Testis (tissue), 3 donors: ENCODE measurements around the gene FILIP1L. TPM values are rescaled to one million over a fixed set of nuclear protein-coding genes. Genes with fewer than 3 reads are reported as not detected.

ENCODE experiments used
- DNase-seq: peaks from one replicate; pipeline ENCODE4 v3.0.0-alpha.2; 2019
- H3K27ac ChIP-seq, 2 donors: fragments of 200-600 bp; sonication (generic); one replicate each; pipeline ENCODE4 v1.5.1; 2019
- H3K27me3 ChIP-seq: fragments of 200-600 bp; sonication (generic); one replicate; pipeline ENCODE4 v1.5.1; 2019
- H3K36me3 ChIP-seq: fragments of 200-600 bp; sonication (generic); one replicate; pipeline ENCODE4 v1.5.1; 2017; ENCODE audit warnings: low read depth; ENCODE audit errors: missing control alignments
- H3K4me1 ChIP-seq: fragments of 200-600 bp; sonication (generic); one replicate; pipeline ENCODE4 v1.5.1; 2019
- H3K4me3 ChIP-seq, 2 donors: fragments of 200-600 bp; sonication (generic); one replicate each; pipeline ENCODE4 v1.5.1; 2017 to 2019
- H3K9me3 ChIP-seq: fragments of 200-600 bp; sonication (generic); one replicate; pipeline ENCODE4 v1.5.1; 2017
- POLR2A ChIP-seq: fragments of 450-650 bp; IDR thresholded peaks from one replicate; pipeline ENCODE4 v1.6.1; 2017; ENCODE audit warnings: antibody characterized with exemption, mild to moderate bottlenecking, moderate library complexity
- WGBS, 2 donors: methylation state at CpG; one replicate each; pipeline ENCODE4 v1.1.5; 2018; 5-methylcytosine and 5-hydroxymethylcytosine counted together
- intact Hi-C: fragments of 100-400 bp; cut with DNase I; formaldehyde crosslinking; loops from one replicate; pipeline ENCODE4 v1.15.1; 2023; ENCODE audit warnings: low total_unique reads
- polyA plus RNA-seq: library from polyadenylated mRNA; stranded (reverse); fragments of 350-450 nt; fragmentation: Illumina TruSeq; extraction: RNeasy Lipid Tissue Mini Kit (QIAGEN cat#74804); gene quantifications from one replicate; pipeline ENCODE4 v1.2.3, GENCODE V29; 2014; ENCODE audit warnings: low read depth, low replicate concordance; ENCODE audit not compliant: insufficient read depth
- total RNA-seq, 2 donors: library from RNA; depleted of rRNA; stranded (reverse); fragments of >200 nt; gene quantifications; one replicate each; pipeline ENCODE4 v1.2.3, GENCODE V29; 2016
- TF ChIP-seq, protein P1 (sequence below), 3 experiments: fragments of 450-650 bp in 2 of 3; fragments of 200-600 bp in 1 of 3; sonication (generic) in 1 of 3; IDR thresholded peaks; one replicate each; pipeline ENCODE4 v1.5.1; 2016 to 2019; ENCODE audit warnings: antibody characterized with exemption in 3 of 3, mild to moderate bottlenecking in 2 of 3, moderate library complexity in 1 of 3

FILIP1L gene
- total and polyA plus RNA-seq, 3 donors from 2014 or later = 16.5 to 20.1 (median 16.7) TPM

DNA sequence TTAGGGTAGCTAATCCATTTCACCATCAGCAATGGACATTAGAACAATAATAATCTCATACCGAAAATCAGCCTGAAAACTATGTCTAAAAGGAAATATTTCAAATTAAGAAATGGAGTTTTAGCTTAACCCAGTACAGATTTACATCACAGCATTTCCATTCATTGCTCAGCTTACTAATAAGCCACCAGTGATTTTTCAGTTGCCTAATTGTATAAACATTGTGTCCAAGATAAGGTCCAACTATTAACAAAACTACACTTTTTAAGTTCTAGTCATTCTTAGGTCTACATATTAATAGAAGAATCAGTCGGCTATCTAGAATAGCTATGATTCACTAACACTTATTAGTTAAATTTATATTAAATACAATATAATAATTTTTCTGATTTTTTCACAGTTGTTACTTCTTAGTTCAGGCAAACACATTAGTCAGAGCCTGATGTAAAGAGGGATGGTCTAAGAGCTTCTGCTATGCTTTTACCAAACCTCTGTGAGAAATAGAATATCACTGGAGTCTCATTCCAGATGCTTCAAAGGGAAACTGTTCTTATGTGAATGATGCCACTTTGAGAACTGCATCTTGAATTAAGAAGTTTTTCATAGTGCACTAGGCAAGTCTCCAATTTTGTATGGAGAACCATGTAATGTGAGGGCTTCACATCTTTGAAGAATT lies 222.6 kb downstream of the FILIP1L start:
- DNase-seq = no peak
- 83 to 86% methylated on average over 2 of the region's 2 CpGs for WGBS, 2 donors

DNA sequence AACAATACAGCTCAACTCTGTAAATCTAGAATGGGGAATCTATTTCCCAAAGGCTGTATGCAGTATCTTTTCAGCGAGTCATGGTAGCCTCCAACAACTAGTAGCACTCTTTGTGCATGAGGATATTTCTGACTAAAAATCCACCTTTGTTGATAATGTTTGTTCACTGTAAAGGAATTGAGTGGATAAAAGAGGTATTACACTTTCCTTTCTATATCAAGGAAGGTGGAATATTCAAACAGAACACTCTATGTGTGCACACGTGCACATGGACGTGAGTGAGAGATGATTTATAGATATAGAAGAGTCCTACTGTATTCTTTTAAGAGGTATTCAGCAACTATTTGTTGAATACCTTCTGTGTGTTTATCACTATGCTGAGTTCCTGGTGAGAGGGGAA lies 228.4 kb downstream of the FILIP1L start:
- Histone ChIP-seq H3K4me3 (no peak overlapping the region), H3K27me3 (no peaks in the 10 kb centered on the region), H3K36me3 (no peaks in the 10 kb centered on the region), H3K9me3 (no peaks in the 10 kb centered on the region), H3K4me1 (peaks cover 30% of the 10 kb centered on the region), H3K27ac (no peak overlapping the region)
- TF ChIP-seq, protein P1, sequence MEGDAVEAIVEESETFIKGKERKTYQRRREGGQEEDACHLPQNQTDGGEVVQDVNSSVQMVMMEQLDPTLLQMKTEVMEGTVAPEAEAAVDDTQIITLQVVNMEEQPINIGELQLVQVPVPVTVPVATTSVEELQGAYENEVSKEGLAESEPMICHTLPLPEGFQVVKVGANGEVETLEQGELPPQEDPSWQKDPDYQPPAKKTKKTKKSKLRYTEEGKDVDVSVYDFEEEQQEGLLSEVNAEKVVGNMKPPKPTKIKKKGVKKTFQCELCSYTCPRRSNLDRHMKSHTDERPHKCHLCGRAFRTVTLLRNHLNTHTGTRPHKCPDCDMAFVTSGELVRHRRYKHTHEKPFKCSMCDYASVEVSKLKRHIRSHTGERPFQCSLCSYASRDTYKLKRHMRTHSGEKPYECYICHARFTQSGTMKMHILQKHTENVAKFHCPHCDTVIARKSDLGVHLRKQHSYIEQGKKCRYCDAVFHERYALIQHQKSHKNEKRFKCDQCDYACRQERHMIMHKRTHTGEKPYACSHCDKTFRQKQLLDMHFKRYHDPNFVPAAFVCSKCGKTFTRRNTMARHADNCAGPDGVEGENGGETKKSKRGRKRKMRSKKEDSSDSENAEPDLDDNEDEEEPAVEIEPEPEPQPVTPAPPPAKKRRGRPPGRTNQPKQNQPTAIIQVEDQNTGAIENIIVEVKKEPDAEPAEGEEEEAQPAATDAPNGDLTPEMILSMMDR (IDR thresholded peaks at IDR 0.05) = no peak
- TF ChIP-seq POLR2A = no peak
- intact Hi-C loops = no loop called here
- WGBS, 2 donors = 87 to 92% methylated on average over 3 of the region's 3 CpGs
- DNase-seq = no peak

More for the DNA sequence above, 222.6 kb downstream of the FILIP1L start:
- Histone ChIP-seq H3K27me3 (no peaks in the 10 kb centered on the region), H3K9me3 (no peaks in the 10 kb centered on the region), H3K4me3 (no peak overlapping the region), H3K36me3 (no peaks in the 10 kb centered on the region), H3K27ac (no peak overlapping the region), H3K4me1 (peaks cover 5% of the 10 kb centered on the region)
- intact Hi-C loops = no loop called here
- no peak for TF ChIP-seq POLR2A
- TF ChIP-seq, protein P1 (IDR thresholded peaks at IDR 0.05) = no peak

DNA sequence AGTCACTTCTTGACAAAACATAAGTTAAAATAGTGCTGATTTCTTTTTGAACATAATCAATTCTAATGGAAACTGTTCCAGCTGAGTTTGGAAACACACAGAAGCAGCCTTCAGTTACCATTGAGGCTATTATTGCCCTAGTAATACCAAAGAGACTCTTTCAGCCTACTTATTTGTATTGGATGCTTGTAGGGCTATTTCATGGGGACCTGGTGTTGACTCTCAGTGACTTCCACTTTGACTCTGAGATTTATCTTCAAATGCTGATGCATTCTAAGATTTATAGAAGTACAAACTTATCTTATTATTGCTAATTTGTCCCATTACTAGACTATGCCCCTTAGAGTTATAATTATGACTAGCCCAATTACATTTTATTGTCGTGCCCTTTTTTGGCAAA lies 229.2 kb downstream of the FILIP1L start:
- intact Hi-C loops = no loop called here
- Histone ChIP-seq H3K27ac (no peak overlapping the region), H3K27me3 (no peaks in the 10 kb centered on the region), H3K4me3 (no peak overlapping the region), H3K36me3 (no peaks in the 10 kb centered on the region), H3K4me1 (peaks cover 34% of the 10 kb centered on the region), H3K9me3 (no peaks in the 10 kb centered on the region)
- no peak for DNase-seq
- 89 to 91% methylated on average over 1 of the region's 1 CpG for WGBS, 2 donors
- no peak for TF ChIP-seq POLR2A
- TF ChIP-seq, protein P1 (IDR thresholded peaks at IDR 0.05) = no peak

DNA sequence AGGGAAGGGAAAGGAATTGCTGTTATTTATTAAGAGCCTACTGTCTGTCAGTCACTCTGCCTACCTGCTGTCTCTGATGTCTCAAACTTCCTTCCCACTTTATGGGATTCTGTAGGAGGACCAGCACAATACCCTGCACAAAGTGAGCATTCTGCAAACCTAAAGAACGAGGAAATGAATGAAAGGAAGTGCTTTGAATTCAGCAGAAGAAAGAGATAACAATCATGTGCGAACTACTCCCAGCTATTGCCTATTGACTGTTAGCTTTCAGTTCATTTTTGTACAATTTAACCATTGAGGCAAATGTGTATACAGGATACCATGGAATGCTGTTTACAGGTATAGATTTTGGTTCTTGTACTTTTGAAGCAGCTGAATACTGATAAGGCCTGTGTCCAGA lies 229.8 kb downstream of the FILIP1L start:
- Histone ChIP-seq H3K36me3 (no peaks in the 10 kb centered on the region), H3K4me3 (no peak overlapping the region), H3K4me1 (peaks cover 34% of the 10 kb centered on the region), H3K27me3 (no peaks in the 10 kb centered on the region), H3K27ac (no peak overlapping the region), H3K9me3 (no peaks in the 10 kb centered on the region)
- WGBS, 2 donors = 39 to 55% methylated on average over 2 of the region's 2 CpGs
- intact Hi-C loops = no loop called here
- TF ChIP-seq, protein P1 (IDR thresholded peaks at IDR 0.05) = no peak
- TF ChIP-seq POLR2A = no peak
- no peak for DNase-seq

DNA sequence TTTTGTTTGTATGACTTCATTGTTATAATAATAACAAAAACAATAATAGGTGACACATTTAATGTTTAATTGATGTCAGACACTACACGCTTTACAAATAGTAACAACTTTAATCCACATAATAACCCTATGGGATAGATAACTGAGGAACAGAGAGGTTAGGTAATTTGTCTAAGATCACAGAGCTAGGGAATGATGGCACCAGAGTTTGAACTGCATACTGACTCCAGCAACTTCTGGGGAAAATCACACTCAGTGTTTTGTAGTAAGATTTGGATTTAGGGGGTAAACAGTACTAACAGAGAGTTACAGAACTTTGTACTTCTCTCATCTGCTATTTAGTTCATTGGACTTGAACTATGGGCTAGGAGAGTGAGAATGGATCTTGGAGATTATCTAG lies 230.6 kb downstream of the FILIP1L start:
- H3K27me3 ChIP-seq = no peaks in the 10 kb centered on the region
- no peak overlapping the region for H3K27ac ChIP-seq
- TF ChIP-seq, protein P1 (IDR thresholded peaks at IDR 0.05) = no peak
- TF ChIP-seq POLR2A = no peak
- no peaks in the 10 kb centered on the region for H3K36me3 ChIP-seq
- intact Hi-C loops = no loop called here
- H3K4me3 ChIP-seq = no peak overlapping the region
- 77 to 78% methylated on average over 1 of the region's 1 CpG for WGBS, 2 donors
- no peak for DNase-seq
- peaks cover 30% of the 10 kb centered on the region for H3K4me1 ChIP-seq
- H3K9me3 ChIP-seq = no peaks in the 10 kb centered on the region
